BE2C (cell line): ENCODE results near the gene PLCB4.

Experiments
- DNase-seq: peaks from one replicate; pipeline ENCODE4 v3.0.0-alpha.2; 2020
- H3K27me3 ChIP-seq: fragments of 250-450 bp; sonication (Bioruptor Pico); 2 replicates; pipeline ENCODE4 v1.5.1; 2020; ENCODE audit warnings: mild to moderate bottlenecking
- H3K36me3 ChIP-seq: fragments of 250-450 bp; sonication (Bioruptor Pico); 2 replicates; pipeline ENCODE4 v1.5.1; 2020; ENCODE audit warnings: mild to moderate bottlenecking
- H3K4me1 ChIP-seq: fragments of 250-450 bp; sonication (Bioruptor Pico); 2 replicates; pipeline ENCODE4 v1.5.1; 2020
- H3K4me3 ChIP-seq: 2 replicates; pipeline ENCODE4 v1.5.1; 2011; ENCODE audit warnings: low read depth, low read length
- H3K9me3 ChIP-seq: fragments of 250-450 bp; sonication (Bioruptor Pico); 2 replicates; pipeline ENCODE4 v1.5.1; 2020
- CTCF ChIP-seq: IDR thresholded peaks from 2 replicates; pipeline ENCODE4 v1.5.1; 2012; ENCODE audit warnings: mild to moderate bottlenecking, low read depth, low read length

PLCB4 gene

GRCh38 chr20:9518576-9519175, 449.8 kb downstream of the PLCB4 start:
- no peak for DNase-seq
- Histone ChIP-seq H3K4me3 (peak overlapping the region; percentile 24), H3K4me1 (peaks cover 6% of the 10 kb centered on the region), H3K9me3 (no peaks in the 10 kb centered on the region; the same call in 1 of the 2 replicates), H3K36me3 (peaks cover 79% of the 10 kb centered on the region), H3K27me3 (no peaks in the 10 kb centered on the region)
- no peak for TF ChIP-seq CTCF

- Histone ChIP-seq H3K9me3 (no peaks in the 10 kb centered on the region; the same call in 1 of the 2 replicates), H3K4me3 (no peak overlapping the region), H3K36me3 (peaks cover 90% of the 10 kb centered on the region), H3K27me3 (no peaks in the 10 kb centered on the region), H3K4me1 (peaks cover 6% of the 10 kb centered on the region)
- TF ChIP-seq CTCF, result no peak
- DNase-seq, result no peak
Observed at GRCh38 chr20:9520086-9520485, 451.2 kb downstream of the PLCB4 start.

- DNase-seq, result no peak
- Histone ChIP-seq H3K4me3 (no peak overlapping the region), H3K27me3 (no peaks in the 10 kb centered on the region), H3K4me1 (no peaks in the 10 kb centered on the region; the same call in 1 of the 2 replicates), H3K36me3 (peaks cover 91% of the 10 kb centered on the region), H3K9me3 (no peaks in the 10 kb centered on the region; the same call in 1 of the 2 replicates)
- no peak for TF ChIP-seq CTCF
Observed at GRCh38 chr20:9523636-9524035, 454.7 kb downstream of the PLCB4 start.
